Adrenal gland (tissue), 12 donors: ENCODE results near the gene DNAJC24. TPM values are rescaled to one million over a fixed set of nuclear protein-coding genes. Genes with fewer than 3 reads are reported as not detected.

ENCODE experiments used
- DNase-seq, 7 donors: peaks; one replicate each; pipeline ENCODE4 v3.0.0-alpha.2; 2019 to 2020
- H3K27ac ChIP-seq, 5 donors: fragments of 200-600 bp; sonication (generic) in 4 of 5; 1 replicate in 3 of 5; 2 replicates in 2 of 5; pipeline versions ENCODE4 v1.5.1 to v1.8.0; 2016 to 2020; ENCODE audit warnings: mild to moderate bottlenecking in 1 of 5
- H3K27me3 ChIP-seq: fragments of 200-600 bp; 2 replicates; pipeline ENCODE4 v1.8.0; 2021
- H3K36me3 ChIP-seq, 2 donors: fragments of 200-600 bp; replicated peaks in 1 of 2; 1 replicate in 1 of 2; 2 replicates in 1 of 2; pipeline versions ENCODE4 v1.5.1 to v1.8.0; 2018 to 2022
- H3K4me1 ChIP-seq, 2 donors: fragments of 200-600 bp; replicated peaks in 1 of 2; 1 replicate in 1 of 2; 2 replicates in 1 of 2; pipeline versions ENCODE4 v1.5.1 to v1.8.0; 2018 to 2021
- H3K4me3 ChIP-seq, 4 donors: fragments of 200-600 bp; sonication (generic) in 3 of 4; one replicate each; pipeline ENCODE4 v1.5.1; 2016 to 2018
- H3K9me3 ChIP-seq, 3 donors: fragments of 200-600 bp; sonication (generic) in 1 of 3; replicated peaks in 1 of 3; 1 replicate in 2 of 3; 2 replicates in 1 of 3; pipeline versions ENCODE4 v1.5.1 to v1.8.0; 2016 to 2021
- POLR2A ChIP-seq, 2 donors: fragments of 450-650 bp; IDR thresholded peaks; one replicate each; pipeline ENCODE4 v1.6.1; 2017; ENCODE audit warnings: antibody characterized with exemption in 2 of 2, mild to moderate bottlenecking in 2 of 2, moderate library complexity in 1 of 2
- WGBS, 4 donors: extraction: QIAGEN DNeasy Blood & Tissue Kit in 2 of 4; methylation state at CpG; one replicate each; pipeline versions ENCODE4 v1.1.5 to v1.1.7; 2013 to 2017; 5-methylcytosine and 5-hydroxymethylcytosine counted together
- intact Hi-C, 2 donors: fragments of 100-400 bp; cut with DNase I; formaldehyde crosslinking; loops; one replicate each; pipeline versions ENCODE4 v1.14.1 to v1.15.0; 2022 to 2023
- polyA plus RNA-seq, 3 donors: library from polyadenylated mRNA; stranded (reverse); fragments of 200-250 nt in 2 of 3; fragments of 350-450 nt in 1 of 3; fragmentation: Illumina TruSeq in 1 of 3; extraction: RNeasy Lipid Tissue Mini Kit (QIAGEN cat#74804) in 1 of 3; gene quantifications; one replicate each; pipeline ENCODE4 v1.2.3, GENCODE V29; 2013 to 2014
- total RNA-seq, 9 donors: library from RNA; depleted of rRNA in 4 of 9; stranded (reverse); fragments of >200 nt in 4 of 9; fragments of 120-200 nt in 1 of 9; fragmentation: NEBNext Ultra II Directional in 1 of 9; extraction: Animal tissue kit (Norgen Biotek cat#: 25700) in 1 of 9; gene quantifications; one replicate each; pipeline versions ENCODE4 v1.1.0 to v1.2.4, GENCODE V29; 2013 to 2023
- TF ChIP-seq, protein P1 (sequence below), 6 experiments: fragments of 450-650 bp in 4 of 6; fragments of 200-600 bp in 2 of 6; sonication (generic) in 1 of 6; IDR thresholded peaks; 1 replicate in 5 of 6; 2 replicates in 1 of 6; pipeline versions ENCODE4 v1.5.1 to v1.8.0; 2016 to 2021; ENCODE audit warnings: antibody characterized with exemption in 6 of 6, mild to moderate bottlenecking in 2 of 6, moderate library complexity in 1 of 6
- donor health status: healthy with polysubstance abuse.
- donor health status: Bipolar disorder and iron deficiency.
- donor health status: DM: yes; HTN: yes; CAD: no.
- donor health status: DM: no; HTN: no; CAD: no.
- donor health status: DM: no; HTN: no; CAD: no.
- donor health status: DM: yes; HTN: yes; CAD: no.

DNAJC24 gene
- total and polyA plus RNA-seq, 12 donors: 1.9 to 21.5 (median 13.5) TPM

DNA sequence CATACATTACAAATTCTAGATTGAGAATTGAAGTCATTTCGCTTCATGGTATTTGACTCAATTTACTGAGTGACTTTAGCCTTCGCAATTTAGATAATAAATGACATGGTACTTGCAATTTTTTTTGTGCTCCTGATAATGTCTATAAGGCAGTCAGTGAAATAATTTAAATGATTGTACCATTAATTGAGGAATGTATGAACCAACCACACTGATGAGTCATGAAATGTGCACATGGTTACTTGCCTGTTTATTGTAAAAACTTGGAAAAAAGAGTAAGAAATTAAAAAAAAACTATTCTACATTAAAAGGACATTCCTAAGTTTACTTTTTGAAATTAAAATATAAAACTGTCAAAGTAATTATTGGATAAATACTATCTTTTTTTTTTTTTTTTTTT, 43.3 kb downstream of the DNAJC24 start:
- no peak for DNase-seq
- intact Hi-C loops: no loop called here
- no peak overlapping the region for H3K4me3 ChIP-seq

DNA sequence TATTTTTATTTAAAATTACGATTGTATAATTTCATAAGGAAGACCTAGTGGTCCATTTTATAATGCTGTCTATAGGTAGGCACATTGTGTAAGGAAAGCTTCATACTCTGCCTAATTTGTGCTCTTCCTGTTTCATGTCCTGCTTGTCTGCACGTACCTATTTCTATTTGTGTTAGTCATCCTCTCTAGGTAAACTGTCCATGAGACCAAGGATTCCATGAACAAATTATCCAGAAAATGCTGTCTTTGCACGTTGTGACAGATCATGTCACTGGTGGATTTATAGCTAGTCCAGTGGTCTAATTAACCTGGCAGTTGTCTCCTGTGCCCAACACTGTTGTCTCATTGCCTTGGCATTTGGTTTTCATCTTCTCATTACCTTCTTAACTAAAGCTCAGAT, 44.7 kb downstream of the DNAJC24 start:
- no peak for TF ChIP-seq POLR2A (IDR thresholded peaks at IDR 0.05)
- TF ChIP-seq, protein P1, sequence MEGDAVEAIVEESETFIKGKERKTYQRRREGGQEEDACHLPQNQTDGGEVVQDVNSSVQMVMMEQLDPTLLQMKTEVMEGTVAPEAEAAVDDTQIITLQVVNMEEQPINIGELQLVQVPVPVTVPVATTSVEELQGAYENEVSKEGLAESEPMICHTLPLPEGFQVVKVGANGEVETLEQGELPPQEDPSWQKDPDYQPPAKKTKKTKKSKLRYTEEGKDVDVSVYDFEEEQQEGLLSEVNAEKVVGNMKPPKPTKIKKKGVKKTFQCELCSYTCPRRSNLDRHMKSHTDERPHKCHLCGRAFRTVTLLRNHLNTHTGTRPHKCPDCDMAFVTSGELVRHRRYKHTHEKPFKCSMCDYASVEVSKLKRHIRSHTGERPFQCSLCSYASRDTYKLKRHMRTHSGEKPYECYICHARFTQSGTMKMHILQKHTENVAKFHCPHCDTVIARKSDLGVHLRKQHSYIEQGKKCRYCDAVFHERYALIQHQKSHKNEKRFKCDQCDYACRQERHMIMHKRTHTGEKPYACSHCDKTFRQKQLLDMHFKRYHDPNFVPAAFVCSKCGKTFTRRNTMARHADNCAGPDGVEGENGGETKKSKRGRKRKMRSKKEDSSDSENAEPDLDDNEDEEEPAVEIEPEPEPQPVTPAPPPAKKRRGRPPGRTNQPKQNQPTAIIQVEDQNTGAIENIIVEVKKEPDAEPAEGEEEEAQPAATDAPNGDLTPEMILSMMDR (IDR thresholded peaks at IDR 0.05): no peak
- 76 to 82% (median 78%) methylated on average over 3 of the region's 3 CpGs for WGBS, 4 donors

More for the DNA sequence above, 43.3 kb downstream of the DNAJC24 start:
- no peak overlapping the region for H3K27ac ChIP-seq
- no peaks in the 10 kb centered on the region for H3K4me1 ChIP-seq
- no peaks in the 10 kb centered on the region for H3K9me3 ChIP-seq
- no peaks in the 10 kb centered on the region for H3K27me3 ChIP-seq
- 97 to 100% (median 98%) methylated on average over 2 of the region's 2 CpGs for WGBS, 4 donors
- no peaks in the 10 kb centered on the region for H3K36me3 ChIP-seq
- no peak for TF ChIP-seq POLR2A (IDR thresholded peaks at IDR 0.05)
- TF ChIP-seq, protein P1 (IDR thresholded peaks at IDR 0.05): no peak

DNA sequence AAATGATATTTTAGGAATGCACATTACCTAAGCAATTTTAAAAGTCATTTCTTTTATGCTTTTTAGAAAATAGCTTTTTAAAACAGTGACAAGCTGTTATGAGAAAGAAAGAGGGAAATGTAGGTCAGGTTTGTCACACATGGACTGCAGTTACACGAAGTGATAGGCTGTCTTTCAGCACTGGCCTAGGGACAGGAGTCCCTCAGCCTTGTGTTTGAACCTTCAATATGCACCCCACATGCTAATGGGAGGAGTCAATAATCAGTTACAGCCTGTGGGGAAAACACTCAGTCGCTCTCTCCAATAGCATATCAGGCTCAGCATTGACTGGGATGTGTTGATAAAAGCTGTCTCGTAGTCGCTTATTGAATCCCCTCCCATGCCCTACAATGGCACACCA, 45.8 kb downstream of the DNAJC24 start:
- Histone ChIP-seq H3K27me3 (no peaks in the 10 kb centered on the region), H3K27ac (no peak overlapping the region), H3K4me3 (no peak overlapping the region), H3K4me1 (no peaks in the 10 kb centered on the region), H3K36me3 (no peaks in the 10 kb centered on the region), H3K9me3 (no peaks in the 10 kb centered on the region)
- WGBS, 4 donors: 81 to 89% (median 87%) methylated on average over 4 of the region's 4 CpGs
- intact Hi-C loops: no loop called here
- no peak for DNase-seq
- no peak for TF ChIP-seq POLR2A (IDR thresholded peaks at IDR 0.05)
- TF ChIP-seq, protein P1 (IDR thresholded peaks at IDR 0.05): no peak

More for the DNA sequence above, 44.7 kb downstream of the DNAJC24 start:
- Histone ChIP-seq H3K4me1 (no peaks in the 10 kb centered on the region), H3K27me3 (no peaks in the 10 kb centered on the region), H3K9me3 (no peaks in the 10 kb centered on the region), H3K36me3 (no peaks in the 10 kb centered on the region), H3K4me3 (no peak overlapping the region), H3K27ac (no peak overlapping the region)
- no peak for DNase-seq
- intact Hi-C loops: no loop called here

DNA sequence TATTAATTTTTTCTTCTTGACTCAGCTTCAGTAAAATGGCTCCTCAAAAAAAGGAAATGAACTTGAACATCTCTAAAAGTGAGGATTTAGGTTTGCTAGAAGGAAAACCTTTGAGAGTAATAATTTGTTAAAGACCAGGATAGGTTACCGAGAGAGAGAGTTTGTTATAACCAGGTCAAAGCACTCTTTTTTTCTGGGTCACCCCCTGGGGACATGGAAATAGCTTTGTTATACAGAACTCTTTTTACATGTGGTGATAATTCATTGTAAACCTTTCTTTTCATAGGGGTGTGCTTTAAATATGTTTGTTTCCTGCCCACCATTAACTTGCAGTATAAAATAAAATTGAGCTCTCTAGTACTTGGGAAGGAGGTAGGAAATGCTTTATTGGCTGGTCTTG, 47.7 kb downstream of the DNAJC24 start:
- TF ChIP-seq, protein P1 (IDR thresholded peaks at IDR 0.05): no peak
- no peak for TF ChIP-seq POLR2A (IDR thresholded peaks at IDR 0.05)
- no peaks in the 10 kb centered on the region for H3K27me3 ChIP-seq
- H3K4me3 ChIP-seq: no peak overlapping the region
- no peaks in the 10 kb centered on the region for H3K9me3 ChIP-seq
- H3K4me1 ChIP-seq: no peaks in the 10 kb centered on the region
- no peak for DNase-seq
- intact Hi-C loops: no loop called here
- no peak overlapping the region for H3K27ac ChIP-seq
- H3K36me3 ChIP-seq: no peaks in the 10 kb centered on the region
- WGBS, 4 donors: 94 to 99% (median 96%) methylated on average over 1 of the region's 1 CpG
